K562 (cell line): Measurements from ENCODE around the gene YPEL1. TPM values are rescaled to one million over a fixed set of nuclear protein-coding genes. Genes with fewer than 3 reads are reported as not detected.

Experiments
- BDP1 ChIP-seq: IDR thresholded peaks from 3 replicates; pipeline ENCODE4 v1.6.1; 2011; ENCODE audit not compliant: insufficient read length, insufficient read depth
- CAMTA2 ChIP-seq: fragments of 250-450 bp; sonication (Bioruptor Pico); conservative IDR thresholded peaks from 2 replicates; pipeline ENCODE4 v1.5.1; 2022
- CC2D1A ChIP-seq: fragments of 450-650 bp; IDR thresholded peaks from 2 replicates; pipeline ENCODE4 v1.6.1; 2017; ENCODE audit warnings: mild to moderate bottlenecking
- KLF1 ChIP-seq: fragments of 450-650 bp; IDR thresholded peaks from 2 replicates; pipeline ENCODE4 v1.6.1; 2016; ENCODE audit warnings: missing genetic modification characterization, missing compliant biosample characterization
- MAFK ChIP-seq: IDR thresholded peaks from 2 replicates; pipeline ENCODE4 v1.6.1; 2011; ENCODE audit warnings: low read length, improper control_type of control experiment
- NFIX ChIP-seq: fragments of 250-450 bp; sonication (Bioruptor Pico); IDR thresholded peaks from 2 replicates; pipeline ENCODE4 v1.4.0; 2020; ENCODE audit warnings: low read depth, mild to moderate bottlenecking, moderate library complexity
- PTBP1 ChIP-seq: fragments of 200-400 bp; formaldehyde crosslinking; IDR thresholded peaks from 2 replicates; pipeline ENCODE4 v1.6.1; 2017; ENCODE audit warnings: low read depth, low read length
- RFX5 ChIP-seq: IDR thresholded peaks from 2 replicates; pipeline ENCODE4 v1.6.1; 2011; ENCODE audit warnings: low read depth, mild to moderate bottlenecking, improper control_type of control experiment, low read length
- SIX5 ChIP-seq, 2 experiments: IDR thresholded peaks; 2 replicates each; pipeline ENCODE4 v1.6.1; 2011; ENCODE audit warnings: low read length in 2 of 2, borderline replicate concordance in 1 of 2, low read depth in 1 of 2, mild to moderate bottlenecking in 1 of 2, moderate library complexity in 1 of 2; ENCODE audit not compliant: insufficient read depth in 1 of 2
- STAG1 ChIP-seq: sonication (generic); formaldehyde crosslinking; IDR thresholded peaks from 2 replicates; pipeline ENCODE4 v1.5.0; 2020; ENCODE audit warnings: missing genetic modification reagents, borderline replicate concordance
- THRAP3 ChIP-seq: fragments of 450-650 bp; IDR thresholded peaks from 2 replicates; pipeline ENCODE4 v1.6.1; 2016; ENCODE audit warnings: mild to moderate bottlenecking, inconsistent platforms, borderline replicate concordance
- U2AF1 ChIP-seq: fragments of 200-400 bp; formaldehyde crosslinking; optimal IDR thresholded peaks from 2 replicates; pipeline ENCODE3; 2017; ENCODE audit warnings: mild to moderate bottlenecking, low read depth, low read length, moderate library complexity
- ZNF124 ChIP-seq: sonication (generic); formaldehyde crosslinking; IDR thresholded peaks from 2 replicates; pipeline ENCODE4 v1.8.1; 2022; ENCODE audit warnings: missing genetic modification reagents
- ZNF184 ChIP-seq: sonication (generic); formaldehyde crosslinking; IDR thresholded peaks from 2 replicates; pipeline ENCODE4 v1.5.0; 2020; ENCODE audit warnings: missing genetic modification reagents
- ZNF282 ChIP-seq: sonication (generic); formaldehyde crosslinking; IDR thresholded peaks from 2 replicates; pipeline ENCODE4 v1.8.1; 2023; ENCODE audit warnings: missing genetic modification reagents
- ZNF41 ChIP-seq: fragments of 250-450 bp; sonication (Bioruptor Pico); conservative IDR thresholded peaks from 2 replicates; pipeline ENCODE4 v1.4.0; 2020; ENCODE audit warnings: mild to moderate bottlenecking
- polyA plus RNA-seq, 8 experiments: library from polyadenylated mRNA; depleted of rRNA in 4 of 8; stranded (reverse) in 5 of 8; unstranded in 3 of 8; fragments of >200 nt; fragmentation: Nextera tagmentation in 2 of 8; fragmentation: Illumina TruSeq in 1 of 8; extraction: Ambion mirVana in 2 of 8; extraction: Trizol in 1 of 8; gene quantifications; 2 replicates each; pipeline versions ENCODE4 v1.2.1 to v1.2.3, GENCODE V29; 2011 to 2014; ENCODE audit warnings: inconsistent platforms in 1 of 8, missing spikeins in 1 of 8
- total RNA-seq, 7 experiments: library from RNA; depleted of rRNA in 6 of 7; stranded (reverse); fragments of >200 nt in 6 of 7; fragmentation: Illumina TruSeq in 2 of 7; extraction: Trizol in 2 of 7; gene quantifications; 2 replicates each; pipeline versions ENCODE4 v1.2.1 to v1.2.3, GENCODE V29; 2011 to 2021; ENCODE audit warnings: low replicate concordance in 1 of 7
- TF ChIP-seq, protein P1 (sequence below): sonication (generic); formaldehyde crosslinking; IDR thresholded peaks from 2 replicates; pipeline ENCODE4 v1.8.0; 2022; ENCODE audit warnings: mild to moderate bottlenecking, low read depth, missing genetic modification reagents
- TF ChIP-seq, protein P2 (sequence below): fragments of 250-450 bp; sonication (Bioruptor Pico); IDR thresholded peaks from 2 replicates; pipeline ENCODE4 v1.4.0; 2020; ENCODE audit warnings: borderline replicate concordance
- TF ChIP-seq, protein P3 (sequence below): fragments of 250-450 bp; sonication (Bioruptor Pico); IDR thresholded peaks from 2 replicates; pipeline ENCODE4 v1.4.0; 2020; ENCODE audit warnings: mild to moderate bottlenecking, moderate library complexity
- TF ChIP-seq, protein P4 (sequence below): fragments of 450-650 bp; IDR thresholded peaks from 2 replicates; pipeline ENCODE4 v1.6.1; 2016; ENCODE audit warnings: missing biosample characterization, missing genetic modification characterization
- TF ChIP-seq, protein P5 (sequence below): sonication (generic); formaldehyde crosslinking; IDR thresholded peaks from 2 replicates; pipeline ENCODE4 v1.5.0; 2020; ENCODE audit warnings: missing genetic modification reagents

The YPEL1 gene
- total and polyA plus RNA-seq, 9 of the 15 experiments (the other 6 are each of a cell fraction or from before 2014, with no cell fraction given): 0.07 to 2.2 (median 0.46) TPM

DNA sequence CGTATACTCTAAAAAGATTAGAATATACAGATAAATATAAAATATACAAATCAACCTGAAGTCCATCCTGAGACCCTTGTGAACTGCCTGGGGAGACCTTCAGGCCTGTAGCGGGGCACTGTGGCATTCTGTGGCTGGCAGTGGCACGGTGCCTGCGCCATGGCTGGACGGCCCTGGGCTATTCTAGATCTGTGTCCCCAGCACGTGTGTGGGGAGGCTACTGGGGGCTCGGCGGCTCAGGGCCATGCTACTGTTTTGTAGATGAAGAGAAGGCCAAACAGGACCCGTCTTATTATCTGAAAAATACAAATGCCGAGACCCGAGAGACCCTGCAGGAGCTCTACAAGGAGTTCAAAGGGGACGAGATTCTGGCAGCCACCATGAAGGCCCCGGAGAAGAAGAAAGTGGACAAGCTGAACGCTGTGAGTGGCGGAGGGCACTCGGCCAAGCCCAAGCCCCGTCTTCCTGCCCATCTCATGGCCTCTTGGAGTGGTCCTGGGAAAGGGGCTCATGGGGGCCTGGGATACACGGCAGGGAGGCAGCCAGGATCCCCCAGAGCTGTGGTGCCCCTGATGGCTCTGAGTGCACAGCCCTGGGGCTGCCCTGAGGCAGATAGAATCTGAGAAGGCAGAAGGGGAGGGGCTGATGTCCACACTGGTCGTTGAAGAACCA is 51.0 kb downstream of the YPEL1 start (continued):
- TF ChIP-seq SIX5 (IDR thresholded peaks at IDR 0.05; ENCODE audit: borderline replicate concordance in 1 of 2, insufficient read depth in 1 of 2, low read depth in 1 of 2, low read length in 2 of 2) (0 out of 4 replicates have a peak, but pooled peaks of 1 of the 2 experiments have one; percentile 12), THRAP3 (no peak), MAFK (no peak), CAMTA2 (peak; percentile 66; the same call in 1 of the 2 replicates), U2AF1 (no peak), CC2D1A (no peak), KLF1 (tag) (peak; percentile 68; the same call in 1 of the 2 replicates), ZNF282 (no peak), BDP1 (no peak), RFX5 (no peak), ZNF41 (no peak), PTBP1 (peak; percentile 27; the same call in 1 of the 2 replicates), ZNF124 (CRISPR knock-in tag) (0 out of 2 replicates have a peak, but pooled peaks have one; percentile 58), NFIX (CRISPR knock-in tag) (no peak), STAG1 (CRISPR knock-in tag) (peak; percentile 45), ZNF184 (CRISPR knock-in tag) (0 out of 2 replicates have a peak, but pooled peaks have one; percentile 60)
- TF ChIP-seq, protein P1, sequence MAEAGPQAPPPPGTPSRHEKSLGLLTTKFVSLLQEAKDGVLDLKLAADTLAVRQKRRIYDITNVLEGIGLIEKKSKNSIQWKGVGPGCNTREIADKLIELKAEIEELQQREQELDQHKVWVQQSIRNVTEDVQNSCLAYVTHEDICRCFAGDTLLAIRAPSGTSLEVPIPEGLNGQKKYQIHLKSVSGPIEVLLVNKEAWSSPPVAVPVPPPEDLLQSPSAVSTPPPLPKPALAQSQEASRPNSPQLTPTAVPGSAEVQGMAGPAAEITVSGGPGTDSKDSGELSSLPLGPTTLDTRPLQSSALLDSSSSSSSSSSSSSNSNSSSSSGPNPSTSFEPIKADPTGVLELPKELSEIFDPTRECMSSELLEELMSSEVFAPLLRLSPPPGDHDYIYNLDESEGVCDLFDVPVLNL (CRISPR knock-in tag): 0 out of 2 replicates have a peak, but pooled peaks have one; percentile 25
- TF ChIP-seq, protein P2, sequence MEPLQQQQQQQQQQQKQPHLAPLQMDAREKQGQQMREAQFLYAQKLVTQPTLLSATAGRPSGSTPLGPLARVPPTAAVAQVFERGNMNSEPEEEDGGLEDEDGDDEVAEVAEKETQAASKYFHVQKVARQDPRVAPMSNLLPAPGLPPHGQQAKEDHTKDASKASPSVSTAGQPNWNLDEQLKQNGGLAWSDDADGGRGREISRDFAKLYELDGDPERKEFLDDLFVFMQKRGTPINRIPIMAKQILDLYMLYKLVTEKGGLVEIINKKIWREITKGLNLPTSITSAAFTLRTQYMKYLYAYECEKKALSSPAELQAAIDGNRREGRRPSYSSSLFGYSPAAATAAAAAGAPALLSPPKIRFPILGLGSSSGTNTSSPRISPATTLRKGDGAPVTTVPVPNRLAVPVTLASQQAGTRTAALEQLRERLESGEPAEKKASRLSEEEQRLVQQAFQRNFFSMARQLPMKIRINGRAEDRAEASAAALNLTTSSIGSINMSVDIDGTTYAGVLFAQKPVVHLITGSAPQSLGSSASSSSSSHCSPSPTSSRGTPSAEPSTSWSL (CRISPR knock-in tag): no peak
- TF ChIP-seq, protein P3, sequence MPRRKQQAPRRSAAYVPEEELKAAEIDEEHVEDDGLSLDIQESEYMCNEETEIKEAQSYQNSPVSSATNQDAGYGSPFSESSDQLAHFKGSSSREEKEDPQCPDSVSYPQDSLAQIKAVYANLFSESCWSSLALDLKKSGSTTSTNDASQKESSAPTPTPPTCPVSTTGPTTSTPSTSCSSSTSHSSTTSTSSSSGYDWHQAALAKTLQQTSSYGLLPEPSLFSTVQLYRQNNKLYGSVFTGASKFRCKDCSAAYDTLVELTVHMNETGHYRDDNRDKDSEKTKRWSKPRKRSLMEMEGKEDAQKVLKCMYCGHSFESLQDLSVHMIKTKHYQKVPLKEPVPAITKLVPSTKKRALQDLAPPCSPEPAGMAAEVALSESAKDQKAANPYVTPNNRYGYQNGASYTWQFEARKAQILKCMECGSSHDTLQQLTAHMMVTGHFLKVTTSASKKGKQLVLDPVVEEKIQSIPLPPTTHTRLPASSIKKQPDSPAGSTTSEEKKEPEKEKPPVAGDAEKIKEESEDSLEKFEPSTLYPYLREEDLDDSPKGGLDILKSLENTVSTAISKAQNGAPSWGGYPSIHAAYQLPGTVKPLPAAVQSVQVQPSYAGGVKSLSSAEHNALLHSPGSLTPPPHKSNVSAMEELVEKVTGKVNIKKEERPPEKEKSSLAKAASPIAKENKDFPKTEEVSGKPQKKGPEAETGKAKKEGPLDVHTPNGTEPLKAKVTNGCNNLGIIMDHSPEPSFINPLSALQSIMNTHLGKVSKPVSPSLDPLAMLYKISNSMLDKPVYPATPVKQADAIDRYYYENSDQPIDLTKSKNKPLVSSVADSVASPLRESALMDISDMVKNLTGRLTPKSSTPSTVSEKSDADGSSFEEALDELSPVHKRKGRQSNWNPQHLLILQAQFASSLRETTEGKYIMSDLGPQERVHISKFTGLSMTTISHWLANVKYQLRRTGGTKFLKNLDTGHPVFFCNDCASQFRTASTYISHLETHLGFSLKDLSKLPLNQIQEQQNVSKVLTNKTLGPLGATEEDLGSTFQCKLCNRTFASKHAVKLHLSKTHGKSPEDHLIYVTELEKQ (CRISPR knock-in tag): no peak
- TF ChIP-seq, protein P4, sequence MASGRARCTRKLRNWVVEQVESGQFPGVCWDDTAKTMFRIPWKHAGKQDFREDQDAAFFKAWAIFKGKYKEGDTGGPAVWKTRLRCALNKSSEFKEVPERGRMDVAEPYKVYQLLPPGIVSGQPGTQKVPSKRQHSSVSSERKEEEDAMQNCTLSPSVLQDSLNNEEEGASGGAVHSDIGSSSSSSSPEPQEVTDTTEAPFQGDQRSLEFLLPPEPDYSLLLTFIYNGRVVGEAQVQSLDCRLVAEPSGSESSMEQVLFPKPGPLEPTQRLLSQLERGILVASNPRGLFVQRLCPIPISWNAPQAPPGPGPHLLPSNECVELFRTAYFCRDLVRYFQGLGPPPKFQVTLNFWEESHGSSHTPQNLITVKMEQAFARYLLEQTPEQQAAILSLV (tag): no peak
- TF ChIP-seq, protein P5, sequence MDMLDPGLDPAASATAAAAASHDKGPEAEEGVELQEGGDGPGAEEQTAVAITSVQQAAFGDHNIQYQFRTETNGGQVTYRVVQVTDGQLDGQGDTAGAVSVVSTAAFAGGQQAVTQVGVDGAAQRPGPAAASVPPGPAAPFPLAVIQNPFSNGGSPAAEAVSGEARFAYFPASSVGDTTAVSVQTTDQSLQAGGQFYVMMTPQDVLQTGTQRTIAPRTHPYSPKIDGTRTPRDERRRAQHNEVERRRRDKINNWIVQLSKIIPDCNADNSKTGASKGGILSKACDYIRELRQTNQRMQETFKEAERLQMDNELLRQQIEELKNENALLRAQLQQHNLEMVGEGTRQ (CRISPR knock-in tag): peak; percentile 10; the same call in 1 of the 2 replicates
